Fibroblast of lung (primary cell): ENCODE results near the gene AP1S3. TPM values are rescaled to one million over a fixed set of nuclear protein-coding genes. Genes with fewer than 3 reads are reported as not detected.

Experiments used
- DNase-seq, 2 donors: peaks; one replicate each; pipeline versions ENCODE4 v3.0.0 to v3.0.0-alpha.2; 2010; ENCODE audit warnings: low read depth in 2 of 2
- H2AFZ ChIP-seq: 2 replicates; pipeline ENCODE4 v1.5.1; 2012; ENCODE audit warnings: low read length, control low read depth, inconsistent platforms
- H3K27ac ChIP-seq: 2 replicates; pipeline ENCODE4 v1.5.1; 2011; ENCODE audit warnings: low read length, control low read depth; ENCODE audit not compliant: insufficient read depth
- H3K27me3 ChIP-seq: 2 replicates; pipeline ENCODE4 v1.5.1; 2011; ENCODE audit warnings: mild to moderate bottlenecking, low read length; ENCODE audit not compliant: control insufficient read depth, insufficient read depth
- H3K36me3 ChIP-seq: 2 replicates; pipeline ENCODE4 v1.5.1; 2011; ENCODE audit warnings: low read length; ENCODE audit not compliant: control insufficient read depth, insufficient read depth
- H3K4me1 ChIP-seq: 2 replicates; pipeline ENCODE4 v1.5.1; 2011; ENCODE audit warnings: low read length; ENCODE audit not compliant: control insufficient read depth, insufficient read depth; ENCODE audit errors: extremely low read depth
- H3K4me2 ChIP-seq: 2 replicates; pipeline ENCODE4 v1.5.1; 2011; ENCODE audit warnings: low read length, control low read depth; ENCODE audit not compliant: insufficient read depth; ENCODE audit errors: extremely low read depth
- H3K4me3 ChIP-seq, 4 experiments: fragments of 200-600 bp in 1 of 4; sonication (generic) in 1 of 4; replicated peaks in 1 of 4; 2 replicates each; pipeline ENCODE4 v1.5.1; 2011 to 2016; ENCODE audit warnings: low read length in 4 of 4, low read depth in 3 of 4, mild to moderate bottlenecking in 3 of 4, control low read depth in 2 of 4, inconsistent platforms in 1 of 4, mixed read lengths in 1 of 4; ENCODE audit not compliant: insufficient read depth in 1 of 4; ENCODE audit errors: control extremely low read depth in 1 of 4
- H3K79me2 ChIP-seq: 2 replicates; pipeline ENCODE4 v1.5.1; 2012; ENCODE audit warnings: mild to moderate bottlenecking, low read length, inconsistent platforms; ENCODE audit not compliant: control insufficient read depth, insufficient read depth
- H3K9ac ChIP-seq: 2 replicates; pipeline ENCODE4 v1.5.1; 2011; ENCODE audit warnings: mild to moderate bottlenecking, low read length, control low read depth; ENCODE audit not compliant: insufficient read depth
- H3K9me3 ChIP-seq: 2 replicates; pipeline ENCODE4 v1.5.1; 2012; ENCODE audit warnings: low read depth, low read length; ENCODE audit not compliant: control insufficient read depth, insufficient read depth
- H4K20me1 ChIP-seq: 2 replicates; pipeline ENCODE4 v1.5.1; 2011; ENCODE audit warnings: low read length; ENCODE audit not compliant: control insufficient read depth, insufficient read depth; ENCODE audit errors: extremely low read depth
- EZH2 ChIP-seq: IDR thresholded peaks from 2 replicates; pipeline ENCODE4 v1.5.1; 2012; ENCODE audit warnings: low read length, control low read depth, mild to moderate bottlenecking; ENCODE audit errors: missing control alignments
- polyA minus RNA-seq: library from RNA; depleted of rRNA, polyadenylated mRNA; stranded (reverse); fragments of >200 nt; gene quantifications from 2 replicates; pipeline ENCODE4 v1.2.3, GENCODE V29; 2011; ENCODE audit warnings: low replicate concordance
- polyA plus RNA-seq, 2 donors: library from polyadenylated mRNA; depleted of rRNA in 1 of 2; stranded (reverse) in 1 of 2; unstranded in 1 of 2; fragments of >200 nt; gene quantifications; 2 replicates each; pipeline ENCODE4 v1.2.1, GENCODE V29; 2011 to 2012; ENCODE audit warnings: missing spikeins in 1 of 2
- total RNA-seq: library from RNA; depleted of rRNA; stranded (reverse); fragments of >200 nt; gene quantifications from 2 replicates; pipeline ENCODE4 v1.2.1, GENCODE V29; 2014
- TF ChIP-seq, protein P1 (sequence below), 2 donors: IDR thresholded peaks in 1 of 2; conservative IDR thresholded peaks in 1 of 2; 1 replicate in 1 of 2; 2 replicates in 1 of 2; pipeline ENCODE4 v1.5.1; 2011 to 2012; ENCODE audit warnings: low read length in 2 of 2, control low read depth in 1 of 2, inconsistent platforms in 1 of 2, low read depth in 1 of 2, mild to moderate bottlenecking in 1 of 2

Gene AP1S3
- total RNA-seq (3.3 TPM in 2 replicates), polyA plus RNA-seq (2.9 and 6.3 TPM in 2 replicates), polyA minus RNA-seq (0.48 TPM in 1 of 2 replicates, not detected in the other)
- polyA plus RNA-seq (2012), result 3.1 and 4.8 TPM in 2 replicates

DNA sequence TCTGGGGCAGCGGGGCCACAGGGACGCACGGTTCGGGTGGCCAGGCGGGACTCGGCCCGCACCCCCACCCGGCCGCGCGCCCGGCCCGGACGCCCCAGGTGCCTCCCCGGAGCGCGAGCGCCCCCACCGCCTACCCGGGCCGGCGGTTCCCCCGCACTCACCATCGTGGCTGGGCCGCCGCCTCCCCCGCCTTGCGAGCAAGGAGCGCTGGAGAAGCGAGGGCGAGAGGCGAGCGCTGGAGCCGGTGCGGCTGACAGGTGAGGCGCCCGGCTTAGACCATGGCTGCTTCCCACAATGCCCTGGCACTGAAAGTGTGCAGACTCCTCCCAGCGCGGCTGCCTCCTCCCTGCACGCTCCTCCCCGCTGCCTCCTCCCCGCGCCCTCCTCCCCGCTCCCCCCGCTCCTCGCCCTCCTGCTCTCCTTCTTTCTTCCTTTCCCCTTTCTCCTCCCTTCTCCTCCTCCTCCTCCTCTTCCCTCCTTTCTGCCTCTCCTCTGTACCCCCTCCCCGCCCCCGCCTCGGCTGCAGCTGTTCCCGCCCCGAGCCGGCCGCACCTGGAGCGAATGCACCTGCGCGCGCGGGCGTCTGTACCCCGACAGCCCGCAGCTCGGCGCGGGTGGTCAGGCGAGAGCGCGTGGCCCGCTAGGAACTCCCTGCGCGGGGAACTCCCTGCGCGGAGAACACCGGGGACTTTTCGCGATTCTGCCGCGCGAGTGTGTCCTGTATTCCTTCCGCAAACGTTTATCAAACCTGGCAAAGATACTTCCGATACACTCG, at the start of gene AP1S3:
TSS of gene AP1S3 (minus strand) at position 296 of the 775 bp plus-strand sequence. CDS start at position 164, 132 bp downstream.
- Histone ChIP-seq H3K4me2 (peak within 1 kb of the TSS; percentile 88), H2AFZ (peak within 1 kb of the TSS; percentile 62), H3K9me3 (no peaks in the 10 kb centered on the region), H3K9ac (peak within 1 kb of the TSS; percentile 37), H3K4me3 (peak within 1 kb of the TSS; percentile 60 to 74 (median 68)), H3K27me3 (no peaks in the 10 kb centered on the region), H4K20me1 (no peaks in the 10 kb centered on the region), H3K36me3 (no peaks in the 10 kb centered on the region), H3K27ac (no peak within 1 kb of the TSS), H3K4me1 (peaks cover 2% of the 10 kb centered on the region), H3K79me2 (no peaks in the 10 kb centered on the region)
- TF ChIP-seq, protein P1, sequence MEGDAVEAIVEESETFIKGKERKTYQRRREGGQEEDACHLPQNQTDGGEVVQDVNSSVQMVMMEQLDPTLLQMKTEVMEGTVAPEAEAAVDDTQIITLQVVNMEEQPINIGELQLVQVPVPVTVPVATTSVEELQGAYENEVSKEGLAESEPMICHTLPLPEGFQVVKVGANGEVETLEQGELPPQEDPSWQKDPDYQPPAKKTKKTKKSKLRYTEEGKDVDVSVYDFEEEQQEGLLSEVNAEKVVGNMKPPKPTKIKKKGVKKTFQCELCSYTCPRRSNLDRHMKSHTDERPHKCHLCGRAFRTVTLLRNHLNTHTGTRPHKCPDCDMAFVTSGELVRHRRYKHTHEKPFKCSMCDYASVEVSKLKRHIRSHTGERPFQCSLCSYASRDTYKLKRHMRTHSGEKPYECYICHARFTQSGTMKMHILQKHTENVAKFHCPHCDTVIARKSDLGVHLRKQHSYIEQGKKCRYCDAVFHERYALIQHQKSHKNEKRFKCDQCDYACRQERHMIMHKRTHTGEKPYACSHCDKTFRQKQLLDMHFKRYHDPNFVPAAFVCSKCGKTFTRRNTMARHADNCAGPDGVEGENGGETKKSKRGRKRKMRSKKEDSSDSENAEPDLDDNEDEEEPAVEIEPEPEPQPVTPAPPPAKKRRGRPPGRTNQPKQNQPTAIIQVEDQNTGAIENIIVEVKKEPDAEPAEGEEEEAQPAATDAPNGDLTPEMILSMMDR (conservative IDR thresholded peaks at IDR 0.05 in 1 of 2, IDR thresholded peaks at IDR 0.05 in 1 of 2; ENCODE audit: low read depth in 1 of 2, low read length in 2 of 2), result no peak
- TF ChIP-seq EZH2, result no peak
- peak; percentile 37 to 51 for DNase-seq

DNA sequence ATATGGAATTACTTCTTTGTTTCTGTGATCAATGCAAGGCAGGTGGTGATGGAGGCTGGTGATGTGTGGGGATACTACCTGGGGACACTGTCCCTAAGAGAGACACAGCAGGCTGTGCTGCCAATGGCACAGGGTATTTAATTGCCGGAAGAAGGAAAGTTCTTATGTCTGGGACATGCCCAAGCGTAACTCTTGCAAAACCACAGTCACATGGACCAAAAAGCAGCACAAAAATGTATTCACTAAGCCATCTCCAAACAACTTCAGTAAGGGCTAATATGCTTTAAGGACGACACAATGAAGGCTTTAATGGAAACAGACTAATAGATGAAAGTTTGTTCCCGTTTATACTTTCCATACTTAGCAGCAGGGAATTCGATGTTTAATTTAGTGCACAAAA, 49.7 kb upstream of the AP1S3 start:
- no peaks in the 10 kb centered on the region for H3K27me3 ChIP-seq
- H3K4me1 ChIP-seq, result peaks cover 2% of the 10 kb centered on the region
- H3K9ac ChIP-seq, result no peak overlapping the region
- no peak overlapping the region for H3K4me3 ChIP-seq
- H3K9me3 ChIP-seq, result no peaks in the 10 kb centered on the region
- H3K79me2 ChIP-seq, result no peaks in the 10 kb centered on the region
- H3K4me2 ChIP-seq, result no peak overlapping the region
- no peak overlapping the region for H3K27ac ChIP-seq
- H4K20me1 ChIP-seq, result no peaks in the 10 kb centered on the region
- DNase-seq, result peak; percentile 46 to 62
- TF ChIP-seq, protein P1 (conservative IDR thresholded peaks at IDR 0.05 in 1 of 2, IDR thresholded peaks at IDR 0.05 in 1 of 2; ENCODE audit: low read depth in 1 of 2, low read length in 2 of 2), result no peak
- H2AFZ ChIP-seq, result no peak overlapping the region
- H3K36me3 ChIP-seq, result peaks cover 10% of the 10 kb centered on the region

DNA sequence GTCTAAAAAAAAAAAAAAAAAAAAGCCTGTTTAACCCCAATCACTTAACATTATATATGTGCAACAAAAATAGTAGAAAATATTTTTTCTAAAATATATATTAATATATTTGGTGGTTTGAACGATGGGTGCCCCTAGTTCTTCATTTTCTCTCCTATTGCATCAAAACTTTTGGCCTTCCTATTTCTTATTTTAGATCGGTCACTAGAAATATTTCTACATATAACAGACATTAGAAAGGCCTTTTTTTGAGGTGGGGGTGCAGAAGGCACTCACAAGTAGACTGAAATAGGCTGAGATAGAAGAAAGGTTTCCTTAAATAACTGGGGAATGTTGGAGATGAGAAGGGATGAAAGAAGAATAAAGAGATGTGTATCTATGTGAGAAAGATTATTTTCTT, 49.3 kb upstream of the AP1S3 start:
- no peak overlapping the region for H3K4me2 ChIP-seq
- no peaks in the 10 kb centered on the region for H4K20me1 ChIP-seq
- peaks cover 2% of the 10 kb centered on the region for H3K4me1 ChIP-seq
- H3K27ac ChIP-seq, result no peak overlapping the region
- H2AFZ ChIP-seq, result no peak overlapping the region
- H3K9ac ChIP-seq, result no peak overlapping the region
- peaks cover 12% of the 10 kb centered on the region for H3K36me3 ChIP-seq
- no peak overlapping the region for H3K4me3 ChIP-seq
- TF ChIP-seq, protein P1 (conservative IDR thresholded peaks at IDR 0.05 in 1 of 2, IDR thresholded peaks at IDR 0.05 in 1 of 2; ENCODE audit: low read depth in 1 of 2, low read length in 2 of 2), result no peak
- no peak for DNase-seq
- H3K79me2 ChIP-seq, result no peaks in the 10 kb centered on the region
- no peaks in the 10 kb centered on the region for H3K27me3 ChIP-seq
- H3K9me3 ChIP-seq, result no peaks in the 10 kb centered on the region
